T-helper 1 cell treated with Interleukin-12 subunit alpha and Interleukin-12 subunit beta and Interleukin-4 antibody, amounts not matched to agents 30 μg/mL and 1 μg/mL, for 36 hours (primary cell): ENCODE results near the gene CACNA2D3.
"Not testable (repeated sequence)": the region's sequence is repeated elsewhere in the genome, so short reads cannot be mapped to it uniquely, and the experiment has no call there.

Experiments used
- H3K27ac Mint-ChIP-seq: one replicate; pipeline ENCODE4 v1.8.0; 2021; ENCODE audit warnings: mild to moderate bottlenecking, mixed read lengths
- H3K27me3 Mint-ChIP-seq: one replicate; pipeline ENCODE4 v1.8.0; 2021; ENCODE audit warnings: low read depth, mixed read lengths
- H3K36me3 Mint-ChIP-seq: one replicate; pipeline ENCODE4 v1.8.0; 2021; ENCODE audit warnings: low read depth, mixed read lengths
- H3K4me1 Mint-ChIP-seq: one replicate; pipeline ENCODE4 v1.8.0; 2021; ENCODE audit warnings: low read depth, mixed read lengths
- H3K4me3 Mint-ChIP-seq: one replicate; pipeline ENCODE4 v1.8.0; 2021; ENCODE audit warnings: mild to moderate bottlenecking, moderate library complexity, mixed read lengths
- H3K9me3 Mint-ChIP-seq: one replicate; pipeline ENCODE4 v1.8.0; 2021; ENCODE audit warnings: mixed read lengths

CACNA2D3 gene

GRCh38 chr3:54632834-54633233 is 510.5 kb downstream of the CACNA2D3 start:
- Mint-ChIP-seq H3K4me3 (no peak overlapping the region), H3K4me1 (no peaks in the 10 kb centered on the region), H3K27me3 (peaks cover 3% of the 10 kb centered on the region), H3K9me3 (no peaks in the 10 kb centered on the region), H3K36me3 (no peaks in the 10 kb centered on the region), H3K27ac (no peak overlapping the region)

GRCh38 chr3:54633444-54634121 is 511.2 kb downstream of the CACNA2D3 start:
- Mint-ChIP-seq H3K4me1 (no peaks in the 10 kb centered on the region), H3K9me3 (no peaks in the 10 kb centered on the region), H3K27me3 (peaks cover 10% of the 10 kb centered on the region), H3K27ac (no peak overlapping the region), H3K36me3 (no peaks in the 10 kb centered on the region), H3K4me3 (no peak overlapping the region)

- H3K36me3 Mint-ChIP-seq: no peaks in the 10 kb centered on the region
- H3K9me3 Mint-ChIP-seq: no peaks in the 10 kb centered on the region
- no peak overlapping the region for H3K27ac Mint-ChIP-seq
- H3K4me3 Mint-ChIP-seq: no peak overlapping the region
- H3K4me1 Mint-ChIP-seq: no peaks in the 10 kb centered on the region
- H3K27me3 Mint-ChIP-seq: peaks cover 15% of the 10 kb centered on the region
These were observed 511.7 kb downstream of the CACNA2D3 start for GRCh38 chr3:54634122-54634469.

GRCh38 chr3:54639790-54640372 is 517.5 kb downstream of the CACNA2D3 start:
- not testable (repeated sequence) for H3K36me3 Mint-ChIP-seq, H3K4me1 Mint-ChIP-seq, H3K4me3 Mint-ChIP-seq, H3K9me3 Mint-ChIP-seq, H3K27ac Mint-ChIP-seq
- H3K27me3 Mint-ChIP-seq: peaks cover 35% of the 10 kb centered on the region

GRCh38 chr3:54641226-54642014 is 519.1 kb downstream of the CACNA2D3 start:
- H3K27me3 Mint-ChIP-seq: peaks cover 35% of the 10 kb centered on the region
- H3K36me3 Mint-ChIP-seq: peaks cover 2% of the 10 kb centered on the region
- H3K9me3 Mint-ChIP-seq: peaks cover 3% of the 10 kb centered on the region
- H3K27ac Mint-ChIP-seq: no peak overlapping the region
- H3K4me3 Mint-ChIP-seq: no peak overlapping the region
- no peaks in the 10 kb centered on the region for H3K4me1 Mint-ChIP-seq

GRCh38 chr3:54642147-54642546 is 519.8 kb downstream of the CACNA2D3 start:
- Mint-ChIP-seq H3K4me3 (no peak overlapping the region), H3K27ac (no peak overlapping the region), H3K9me3 (peaks cover 3% of the 10 kb centered on the region), H3K4me1 (no peaks in the 10 kb centered on the region), H3K27me3 (peaks cover 35% of the 10 kb centered on the region), H3K36me3 (peaks cover 2% of the 10 kb centered on the region)

GRCh38 chr3:54647721-54648120 is 525.4 kb downstream of the CACNA2D3 start:
- Mint-ChIP-seq H3K4me3 (no peak overlapping the region), H3K27ac (no peak overlapping the region), H3K36me3 (no peaks in the 10 kb centered on the region), H3K27me3 (no peaks in the 10 kb centered on the region), H3K4me1 (no peaks in the 10 kb centered on the region), H3K9me3 (peaks cover 10% of the 10 kb centered on the region)

- Mint-ChIP-seq H3K4me3 (no peak overlapping the region), H3K4me1 (no peaks in the 10 kb centered on the region), H3K9me3 (peaks cover 8% of the 10 kb centered on the region), H3K27me3 (no peaks in the 10 kb centered on the region), H3K27ac (no peak overlapping the region), H3K36me3 (no peaks in the 10 kb centered on the region)
These were observed 527.2 kb downstream of the CACNA2D3 start for GRCh38 chr3:54649551-54649950.

GRCh38 chr3:54653456-54654195 is 531.3 kb downstream of the CACNA2D3 start:
- Mint-ChIP-seq H3K27me3 (no peaks in the 10 kb centered on the region), H3K4me3 (no peak overlapping the region), H3K9me3 (peaks cover 5% of the 10 kb centered on the region), H3K4me1 (no peaks in the 10 kb centered on the region), H3K36me3 (no peaks in the 10 kb centered on the region), H3K27ac (no peak overlapping the region)

- H3K27ac Mint-ChIP-seq: no peak overlapping the region
- no peaks in the 10 kb centered on the region for H3K4me1 Mint-ChIP-seq
- H3K4me3 Mint-ChIP-seq: no peak overlapping the region
- no peaks in the 10 kb centered on the region for H3K27me3 Mint-ChIP-seq
- no peaks in the 10 kb centered on the region for H3K36me3 Mint-ChIP-seq
- H3K9me3 Mint-ChIP-seq: peaks cover 3% of the 10 kb centered on the region
These were observed 532.4 kb downstream of the CACNA2D3 start for GRCh38 chr3:54654776-54655175.

- Mint-ChIP-seq H3K4me1 (no peaks in the 10 kb centered on the region), H3K27me3 (no peaks in the 10 kb centered on the region), H3K27ac (no peak overlapping the region), H3K9me3 (no peaks in the 10 kb centered on the region), H3K36me3 (no peaks in the 10 kb centered on the region), H3K4me3 (no peak overlapping the region)
These were observed 537.0 kb downstream of the CACNA2D3 start for GRCh38 chr3:54659347-54659746.

GRCh38 chr3:54660714-54661132 is 538.4 kb downstream of the CACNA2D3 start:
- no peaks in the 10 kb centered on the region for H3K36me3 Mint-ChIP-seq
- H3K27me3 Mint-ChIP-seq: no peaks in the 10 kb centered on the region
- H3K4me1 Mint-ChIP-seq: no peaks in the 10 kb centered on the region
- H3K4me3 Mint-ChIP-seq: no peak overlapping the region
- H3K9me3 Mint-ChIP-seq: no peaks in the 10 kb centered on the region
- no peak overlapping the region for H3K27ac Mint-ChIP-seq

GRCh38 chr3:54661151-54661550 is 538.8 kb downstream of the CACNA2D3 start:
- no peaks in the 10 kb centered on the region for H3K27me3 Mint-ChIP-seq
- no peak overlapping the region for H3K4me3 Mint-ChIP-seq
- H3K4me1 Mint-ChIP-seq: no peaks in the 10 kb centered on the region
- H3K9me3 Mint-ChIP-seq: no peaks in the 10 kb centered on the region
- no peaks in the 10 kb centered on the region for H3K36me3 Mint-ChIP-seq
- H3K27ac Mint-ChIP-seq: no peak overlapping the region

GRCh38 chr3:54663501-54664011 is 541.2 kb downstream of the CACNA2D3 start:
- no peak overlapping the region for H3K4me3 Mint-ChIP-seq
- no peaks in the 10 kb centered on the region for H3K36me3 Mint-ChIP-seq
- no peak overlapping the region for H3K27ac Mint-ChIP-seq
- H3K9me3 Mint-ChIP-seq: no peaks in the 10 kb centered on the region
- no peaks in the 10 kb centered on the region for H3K27me3 Mint-ChIP-seq
- H3K4me1 Mint-ChIP-seq: no peaks in the 10 kb centered on the region
